ENCODE data around the gene LPGAT1.

The LPGAT1 gene

DNA sequence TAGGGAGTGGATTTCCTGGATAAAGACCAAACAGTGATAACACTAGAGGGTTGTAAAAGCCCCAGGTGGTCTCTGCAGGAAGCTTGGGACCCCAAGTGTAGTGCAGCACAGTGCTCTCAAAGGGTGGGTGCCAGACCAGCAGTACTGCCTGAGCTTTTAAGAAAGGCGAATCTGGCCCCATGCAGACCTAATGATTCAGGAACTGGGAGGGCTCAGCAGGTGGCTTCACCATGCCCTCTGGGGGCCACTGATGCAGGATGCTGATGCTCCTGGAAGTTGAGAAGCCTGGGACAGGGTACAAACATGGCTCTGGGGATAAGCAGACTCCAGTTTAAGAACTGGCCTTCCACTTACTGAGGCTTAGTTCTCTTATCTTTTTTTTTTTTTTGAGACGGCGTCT is 126.0 kb downstream of the LPGAT1 start:
- TF ChIP-seq, protein P1, sequence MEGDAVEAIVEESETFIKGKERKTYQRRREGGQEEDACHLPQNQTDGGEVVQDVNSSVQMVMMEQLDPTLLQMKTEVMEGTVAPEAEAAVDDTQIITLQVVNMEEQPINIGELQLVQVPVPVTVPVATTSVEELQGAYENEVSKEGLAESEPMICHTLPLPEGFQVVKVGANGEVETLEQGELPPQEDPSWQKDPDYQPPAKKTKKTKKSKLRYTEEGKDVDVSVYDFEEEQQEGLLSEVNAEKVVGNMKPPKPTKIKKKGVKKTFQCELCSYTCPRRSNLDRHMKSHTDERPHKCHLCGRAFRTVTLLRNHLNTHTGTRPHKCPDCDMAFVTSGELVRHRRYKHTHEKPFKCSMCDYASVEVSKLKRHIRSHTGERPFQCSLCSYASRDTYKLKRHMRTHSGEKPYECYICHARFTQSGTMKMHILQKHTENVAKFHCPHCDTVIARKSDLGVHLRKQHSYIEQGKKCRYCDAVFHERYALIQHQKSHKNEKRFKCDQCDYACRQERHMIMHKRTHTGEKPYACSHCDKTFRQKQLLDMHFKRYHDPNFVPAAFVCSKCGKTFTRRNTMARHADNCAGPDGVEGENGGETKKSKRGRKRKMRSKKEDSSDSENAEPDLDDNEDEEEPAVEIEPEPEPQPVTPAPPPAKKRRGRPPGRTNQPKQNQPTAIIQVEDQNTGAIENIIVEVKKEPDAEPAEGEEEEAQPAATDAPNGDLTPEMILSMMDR (IDR thresholded peaks at IDR 0.05) = no peak
- H3K4me3 ChIP-seq = no peak overlapping the region
- no peak overlapping the region for H3K27ac ChIP-seq
- no peak for DNase-seq (ENCODE audit: low spot score)

DNA sequence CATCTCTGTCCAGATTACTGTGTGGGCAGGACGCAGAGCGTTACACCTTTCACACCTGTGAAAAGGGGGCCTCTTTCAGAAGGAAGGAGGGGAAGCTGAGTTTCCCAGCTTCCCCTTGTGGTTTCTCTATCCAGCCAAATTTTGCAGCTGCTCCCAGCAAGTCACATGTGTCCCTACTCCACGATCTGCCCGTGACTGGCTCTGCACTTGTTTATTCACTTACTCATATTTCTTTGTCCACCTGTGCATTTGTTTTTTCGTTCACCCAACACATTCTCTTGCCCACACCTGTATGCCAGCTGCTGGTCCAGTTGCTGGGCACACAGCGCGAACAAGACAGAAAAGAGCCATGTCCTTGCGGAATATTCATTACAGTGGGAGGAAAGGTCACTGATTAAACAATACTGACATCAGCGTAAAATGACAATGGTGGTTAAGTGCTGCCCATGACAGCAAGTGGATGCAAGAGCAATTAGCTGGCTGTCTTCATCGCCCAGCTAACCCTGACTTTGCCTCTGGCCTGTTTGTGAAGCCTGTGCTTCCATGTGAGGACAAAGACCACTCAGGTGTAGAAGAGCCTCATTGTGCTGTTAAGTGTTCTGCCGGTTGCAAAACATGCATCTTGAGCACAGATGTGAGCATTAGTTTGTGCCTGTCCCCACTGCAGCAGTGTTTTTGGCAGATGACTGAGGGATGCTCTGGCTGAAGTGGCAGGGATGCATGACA is 126.6 kb downstream of the LPGAT1 start:
- no peak for DNase-seq (ENCODE audit: low spot score)
- no peak overlapping the region for H3K4me3 ChIP-seq
- TF ChIP-seq, protein P1 (IDR thresholded peaks at IDR 0.05) = no peak
- no peak overlapping the region for H3K27ac ChIP-seq

DNA sequence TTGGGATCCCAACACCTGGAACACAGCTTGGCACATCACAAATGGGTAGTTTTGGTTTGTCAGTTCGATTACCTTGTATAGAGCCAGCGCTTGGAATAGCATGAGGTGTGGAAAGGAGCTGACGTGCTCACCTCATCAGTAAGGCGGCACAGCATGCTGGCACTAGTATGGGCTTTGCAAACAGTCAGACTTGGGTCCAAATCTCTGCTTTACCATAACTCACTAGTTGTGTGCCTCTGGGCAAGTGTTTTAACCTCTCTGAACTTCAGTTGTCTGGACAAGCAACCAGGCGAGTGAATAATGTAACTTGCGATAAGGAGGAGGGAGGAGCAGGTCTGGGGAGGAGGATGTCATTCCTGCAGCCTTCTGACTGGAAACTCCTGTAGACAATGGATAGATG is 128.8 kb downstream of the LPGAT1 start:
- TF ChIP-seq, protein P1 (IDR thresholded peaks at IDR 0.05) = no peak
- Histone ChIP-seq H3K4me3 (no peak overlapping the region), H3K27ac (no peak overlapping the region)
- no peak for DNase-seq (ENCODE audit: low spot score)

DNA sequence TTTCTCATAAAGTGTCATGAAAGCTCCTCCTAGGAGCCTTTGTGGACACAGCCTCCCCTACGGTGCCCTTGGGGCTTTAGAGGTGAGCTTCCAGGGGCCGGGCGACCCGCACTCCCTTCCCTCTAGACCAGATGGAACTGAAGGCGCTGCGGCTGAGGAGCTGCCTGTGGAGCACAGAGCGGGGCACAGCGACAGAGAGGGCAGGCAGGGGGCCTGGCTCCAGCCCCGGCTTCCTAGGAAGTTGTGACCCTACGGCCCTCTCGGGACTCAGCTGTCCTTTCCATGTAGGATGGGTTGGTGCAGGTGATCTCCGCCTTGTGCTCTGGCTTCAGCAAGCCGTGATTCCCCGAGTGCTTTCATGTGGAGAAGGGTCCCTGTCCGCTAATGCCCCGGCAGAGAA is 131.5 kb downstream of the LPGAT1 start:
- H3K4me3 ChIP-seq = peak overlapping the region; percentile 56
- H3K27ac ChIP-seq = no peak overlapping the region
- DNase-seq (ENCODE audit: low spot score) = no peak
- TF ChIP-seq, protein P1 (IDR thresholded peaks at IDR 0.05) = no peak

DNA sequence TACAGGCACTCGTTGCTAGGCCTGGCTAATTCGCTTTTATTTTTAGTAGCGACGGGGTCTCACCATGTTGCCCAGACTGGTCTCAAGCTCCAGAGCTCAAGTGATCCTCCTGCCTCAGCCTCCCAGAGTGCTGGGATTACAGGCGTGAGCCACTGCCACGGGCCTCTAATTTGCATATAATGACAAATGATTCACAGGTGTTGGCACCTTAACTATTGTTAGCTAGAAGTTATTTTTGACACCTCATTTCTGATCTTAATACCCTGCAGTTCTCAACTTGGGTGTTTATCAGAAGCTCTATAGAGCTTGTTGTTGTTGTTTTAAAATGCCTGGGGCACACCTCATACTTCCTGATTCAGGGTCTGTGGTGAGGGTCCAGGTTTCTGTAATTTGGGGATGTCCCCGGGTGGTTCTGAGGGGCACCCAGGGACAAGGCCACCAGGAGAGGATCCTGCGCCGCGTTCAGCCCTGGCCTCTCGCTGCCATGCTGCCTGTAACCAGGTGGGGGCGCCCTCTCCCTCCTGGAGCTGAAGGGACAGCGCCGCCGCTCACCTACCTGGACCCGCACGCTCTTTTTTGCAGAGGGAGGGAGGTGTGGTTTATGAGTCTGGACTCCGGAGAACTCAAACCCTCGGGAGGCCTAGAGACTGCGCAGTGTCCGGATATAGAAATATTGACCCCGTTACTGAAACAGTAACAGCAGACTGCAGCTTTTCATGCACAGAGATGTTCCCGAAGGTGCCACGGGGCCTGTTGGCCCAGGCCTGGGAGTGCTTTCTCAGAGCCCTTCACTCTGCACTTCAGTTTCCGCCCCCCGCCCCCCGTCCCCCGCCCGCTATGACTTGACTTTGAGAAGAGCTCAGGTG is 132.2 kb downstream of the LPGAT1 start:
- TF ChIP-seq, protein P1 (IDR thresholded peaks at IDR 0.05) = peak; percentile 69
- H3K27ac ChIP-seq = no peak overlapping the region
- peak overlapping the region; percentile 56 for H3K4me3 ChIP-seq
- DNase-seq (ENCODE audit: low spot score) = no peak

DNA sequence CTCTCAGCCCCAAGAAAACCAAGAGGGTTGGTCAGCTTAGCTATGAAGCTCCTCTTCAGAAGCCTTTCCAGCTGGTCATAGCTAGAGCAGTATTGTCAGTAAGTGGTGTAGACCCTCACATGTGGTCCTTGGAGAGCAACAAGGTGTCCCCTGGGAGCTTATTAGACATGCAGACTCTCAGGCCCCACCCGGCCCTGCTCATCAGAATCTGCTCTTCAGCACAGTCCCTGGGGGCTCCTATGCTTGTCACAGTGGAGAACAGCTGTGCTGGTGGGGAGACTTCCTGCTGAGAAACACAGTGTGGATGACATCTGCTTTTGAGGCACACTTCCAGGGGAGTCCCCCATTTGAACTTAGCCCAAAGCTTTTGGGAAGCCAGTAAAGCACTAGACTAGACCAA is 133.2 kb downstream of the LPGAT1 start:
- Histone ChIP-seq H3K4me3 (no peak overlapping the region), H3K27ac (no peak overlapping the region)
- TF ChIP-seq, protein P1 (IDR thresholded peaks at IDR 0.05) = no peak
- no peak for DNase-seq (ENCODE audit: low spot score)
